ENCODE data around the gene CNGB1. TPM values are rescaled to one million over a fixed set of nuclear protein-coding genes. Genes with fewer than 3 reads are reported as not detected.
"Not testable (repeated sequence)": the region's sequence is repeated elsewhere in the genome, so short reads cannot be mapped to it uniquely, and the experiment has no call there.

Gene CNGB1
- total RNA-seq, 1 experiment from 2014 or later = not detected

DNA sequence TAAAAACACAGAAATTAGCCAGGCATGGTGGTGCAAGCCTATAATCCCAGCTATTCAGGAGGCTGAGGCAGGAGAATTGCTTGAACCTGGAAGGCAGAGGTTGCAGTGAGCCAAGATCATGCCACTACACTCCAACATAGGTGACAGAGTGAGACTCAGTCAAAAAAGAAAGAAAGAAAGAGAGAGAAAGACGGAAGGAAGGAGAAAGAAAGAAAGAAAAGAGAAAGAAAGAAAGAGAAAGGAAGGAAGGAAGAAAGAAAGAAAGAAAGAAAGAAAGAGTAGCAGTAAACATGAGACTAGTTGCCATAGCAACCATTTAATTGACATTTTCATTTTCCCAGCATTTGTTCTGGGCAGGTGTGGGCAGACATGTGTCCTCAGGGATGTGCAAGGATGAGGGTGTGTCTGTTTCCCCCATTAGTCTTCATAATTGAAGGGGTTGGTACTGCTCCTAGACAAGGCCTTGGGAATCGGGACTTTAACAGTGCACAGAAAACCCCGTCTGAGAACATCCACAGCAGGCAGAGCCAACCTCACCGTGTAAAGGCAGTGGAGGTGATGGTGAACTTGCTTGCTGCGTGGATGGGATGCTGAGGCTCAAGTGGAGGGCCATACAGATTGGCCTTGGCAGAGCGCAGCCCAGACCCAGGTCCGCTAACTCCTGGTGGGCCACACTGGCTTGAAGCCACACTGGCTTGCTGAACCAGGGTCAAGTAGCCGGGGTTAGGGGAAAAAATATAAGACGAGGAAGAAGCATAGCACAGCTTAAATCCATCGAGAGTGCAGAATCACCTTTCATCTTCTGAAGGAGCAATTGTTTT lies 133.4 kb downstream of the CNGB1 start:
- ChIA-PET CTCF (interaction anchor here (1.0 to 1.7 kb wide), 2 partner anchors 11 to 44 kb away, joined by 3 to 4 read pairs; no protein-coding TSS in a partner anchor), POLR2A (no interaction called here)
- intact Hi-C loops (cut with micrococcal nuclease; ENCODE audit: unreplicated experiment) = no loop called here
- DNase-seq = no peak
- H3K36me3 Mint-ChIP-seq (ENCODE audit: insufficient read depth, unreplicated experiment) = no peaks in the 10 kb centered on the region
- H3K27me3 Mint-ChIP-seq (ENCODE audit: insufficient read depth, unreplicated experiment) = no peaks in the 10 kb centered on the region
- H3K4me3 ChIP-seq (ENCODE audit: low read depth, low read length) = no peak overlapping the region
- no peaks in the 10 kb centered on the region for H3K36me3 ChIP-seq (ENCODE audit: control insufficient read depth, insufficient read depth, low read length)
- no peak overlapping the region for H3K27ac Mint-ChIP-seq (ENCODE audit: unreplicated experiment)
- no peak overlapping the region for H3K4me3 Mint-ChIP-seq (ENCODE audit: unreplicated experiment)
- TF ChIP-seq, protein P1, sequence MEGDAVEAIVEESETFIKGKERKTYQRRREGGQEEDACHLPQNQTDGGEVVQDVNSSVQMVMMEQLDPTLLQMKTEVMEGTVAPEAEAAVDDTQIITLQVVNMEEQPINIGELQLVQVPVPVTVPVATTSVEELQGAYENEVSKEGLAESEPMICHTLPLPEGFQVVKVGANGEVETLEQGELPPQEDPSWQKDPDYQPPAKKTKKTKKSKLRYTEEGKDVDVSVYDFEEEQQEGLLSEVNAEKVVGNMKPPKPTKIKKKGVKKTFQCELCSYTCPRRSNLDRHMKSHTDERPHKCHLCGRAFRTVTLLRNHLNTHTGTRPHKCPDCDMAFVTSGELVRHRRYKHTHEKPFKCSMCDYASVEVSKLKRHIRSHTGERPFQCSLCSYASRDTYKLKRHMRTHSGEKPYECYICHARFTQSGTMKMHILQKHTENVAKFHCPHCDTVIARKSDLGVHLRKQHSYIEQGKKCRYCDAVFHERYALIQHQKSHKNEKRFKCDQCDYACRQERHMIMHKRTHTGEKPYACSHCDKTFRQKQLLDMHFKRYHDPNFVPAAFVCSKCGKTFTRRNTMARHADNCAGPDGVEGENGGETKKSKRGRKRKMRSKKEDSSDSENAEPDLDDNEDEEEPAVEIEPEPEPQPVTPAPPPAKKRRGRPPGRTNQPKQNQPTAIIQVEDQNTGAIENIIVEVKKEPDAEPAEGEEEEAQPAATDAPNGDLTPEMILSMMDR (IDR thresholded peaks at IDR 0.05; ENCODE audit: insufficient read depth in 1 of 2, low read depth in 1 of 2, low read length in 1 of 2, severe bottlenecking in 1 of 2, unreplicated experiment in 1 of 2) = no peak
- H3K4me1 Mint-ChIP-seq (ENCODE audit: low read depth, unreplicated experiment) = peaks cover 22% of the 10 kb centered on the region
- H3K9me3 ChIP-seq = 0 out of 2 replicates have a peak, but pooled peaks cover 3% of the 10 kb centered on the region
- H3K4me1 ChIP-seq = peaks cover 15% of the 10 kb centered on the region
- no TSS peak for BruUV-seq (replicated peaks)
- no peaks in the 10 kb centered on the region for H3K9me3 Mint-ChIP-seq (ENCODE audit: unreplicated experiment)
- no peaks in the 10 kb centered on the region for H3K27me3 ChIP-seq (replicated peaks; ENCODE audit: control insufficient read depth, insufficient read depth, low read length)

DNA sequence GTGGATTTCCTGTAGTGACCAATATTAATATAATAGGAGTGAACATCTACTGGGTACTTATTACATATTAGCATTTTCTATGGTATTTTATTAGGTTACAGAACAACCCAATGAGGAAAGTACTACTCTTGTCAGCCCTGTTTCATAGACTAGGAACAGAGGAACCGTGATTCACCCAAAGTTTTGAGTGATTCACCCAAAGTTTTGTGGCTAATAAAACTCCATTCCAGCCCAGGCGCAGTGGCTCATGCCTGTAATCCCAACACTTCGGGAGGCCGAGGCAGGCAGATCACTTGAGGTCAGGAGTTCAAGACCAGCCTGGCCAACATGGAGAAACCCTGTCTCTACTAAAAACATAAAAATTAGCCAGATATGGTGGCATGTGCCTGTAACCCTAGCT lies 135.5 kb downstream of the CNGB1 start:
- H3K27me3 Mint-ChIP-seq (ENCODE audit: insufficient read depth, unreplicated experiment); H3K27ac Mint-ChIP-seq (ENCODE audit: unreplicated experiment); POLR2A ChIA-PET; DNase-seq; H3K4me3 Mint-ChIP-seq (ENCODE audit: unreplicated experiment); H3K9me3 ChIP-seq; H3K27me3 ChIP-seq (replicated peaks; ENCODE audit: control insufficient read depth, insufficient read depth, low read length); H3K4me1 Mint-ChIP-seq (ENCODE audit: low read depth, unreplicated experiment); H3K36me3 Mint-ChIP-seq (ENCODE audit: insufficient read depth, unreplicated experiment); H3K9me3 Mint-ChIP-seq (ENCODE audit: unreplicated experiment); H3K36me3 ChIP-seq (ENCODE audit: control insufficient read depth, insufficient read depth, low read length); H3K4me3 ChIP-seq (ENCODE audit: low read depth, low read length); BruUV-seq (replicated peaks); intact Hi-C loops (cut with micrococcal nuclease; ENCODE audit: unreplicated experiment): not testable (repeated sequence)
- H3K4me1 ChIP-seq = peaks cover 15% of the 10 kb centered on the region
- CTCF ChIA-PET = interaction anchor here (1.1 to 1.5 kb wide), 2 partner anchors 14 to 28 kb away, joined by 3 to 4 read pairs; no protein-coding TSS in a partner anchor

DNA sequence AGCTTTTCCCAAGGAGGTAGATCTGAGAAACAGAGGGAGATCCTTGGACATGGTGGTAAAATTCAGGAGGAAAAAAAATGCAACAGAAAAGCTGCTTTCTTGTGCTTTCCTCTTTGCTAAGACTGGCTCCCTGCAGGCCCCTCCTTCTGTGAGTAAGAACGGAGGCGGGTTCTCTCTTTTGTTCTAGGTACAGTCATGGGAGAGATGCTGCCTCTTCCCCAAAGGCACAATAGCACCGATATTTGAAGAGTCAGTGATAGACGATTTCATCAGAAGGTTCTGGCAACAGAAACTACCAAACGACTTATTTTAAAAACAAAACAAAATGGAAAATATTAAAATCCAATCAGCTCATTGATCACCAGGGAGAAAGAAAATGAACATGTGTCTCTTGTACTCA lies 136.0 kb downstream of the CNGB1 start:
- no peaks in the 10 kb centered on the region for H3K27me3 ChIP-seq (replicated peaks; ENCODE audit: control insufficient read depth, insufficient read depth, low read length)
- H3K27ac Mint-ChIP-seq (ENCODE audit: unreplicated experiment) = no peak overlapping the region
- intact Hi-C loops (cut with micrococcal nuclease; ENCODE audit: unreplicated experiment) = no loop called here
- no TSS peak for BruUV-seq (replicated peaks)
- TF ChIP-seq, protein P1 (IDR thresholded peaks at IDR 0.05; ENCODE audit: insufficient read depth in 1 of 2, low read depth in 1 of 2, low read length in 1 of 2, severe bottlenecking in 1 of 2, unreplicated experiment in 1 of 2) = no peak
- H3K9me3 Mint-ChIP-seq (ENCODE audit: unreplicated experiment) = no peaks in the 10 kb centered on the region
- H3K27me3 Mint-ChIP-seq (ENCODE audit: insufficient read depth, unreplicated experiment) = no peaks in the 10 kb centered on the region
- ChIA-PET POLR2A (no interaction called here), CTCF (interaction anchor here (1.1 to 1.5 kb wide), 2 partner anchors 13 to 28 kb away, joined by 3 to 4 read pairs; no protein-coding TSS in a partner anchor)
- DNase-seq = no peak
- H3K4me3 Mint-ChIP-seq (ENCODE audit: unreplicated experiment) = no peak overlapping the region
- peaks cover 7% of the 10 kb centered on the region for H3K4me1 Mint-ChIP-seq (ENCODE audit: low read depth, unreplicated experiment)
- H3K9me3 ChIP-seq = 0 out of 2 replicates have a peak, but pooled peaks cover under 1% of the 10 kb centered on the region
- H3K36me3 Mint-ChIP-seq (ENCODE audit: insufficient read depth, unreplicated experiment) = no peaks in the 10 kb centered on the region
- peaks cover 12% of the 10 kb centered on the region for H3K4me1 ChIP-seq
- H3K36me3 ChIP-seq (ENCODE audit: control insufficient read depth, insufficient read depth, low read length) = no peaks in the 10 kb centered on the region
- H3K4me3 ChIP-seq (ENCODE audit: low read depth, low read length) = no peak overlapping the region

Other genes with a start within 250 kb of the CNGB1 start
- 31.8 and 32.4 TPM in 2 replicates for gene KATNB1, start 235.4 kb downstream of the CNGB1 start, total RNA-seq (2022)
- 103 and 108 TPM in 2 replicates for gene KIFC3, start 168.6 kb downstream of the CNGB1 start, total RNA-seq (2022)
- gene ZNF319, start 29.5 kb upstream of the CNGB1 start, total RNA-seq (2022) = 13.3 and 16.3 TPM in 2 replicates
- gene USB1, start 30.3 kb upstream of the CNGB1 start, total RNA-seq (2022) = 90.5 and 91.2 TPM in 2 replicates
- 27.0 and 27.3 TPM in 2 replicates for gene MMP15, start 54.6 kb upstream of the CNGB1 start, total RNA-seq (2022)
- 69.4 and 73.2 TPM in 2 replicates for gene CFAP20, start 158.3 kb upstream of the CNGB1 start, total RNA-seq (2022)
- 165 and 181 TPM in 2 replicates for gene CSNK2A2, start 227.0 kb upstream of the CNGB1 start, total RNA-seq (2022)

Measured in Caco-2 (cell line).